Activated CD4-positive, alpha-beta T cell treated with anti-CD3 and anti-CD28 coated beads, Interleukin-2, amount 50 U/mL, for 1 hour (primary cell): ENCODE data around the gene MRNIP.
A peak's percentile ranks its signal among the peaks of the same experiment; 100 is the strongest.

Experiments used
- DNase-seq: peaks from one replicate; pipeline ENCODE4 v3.0.0-alpha.2; 2020

MRNIP gene

GRCh38 chr5:179858586-179859427 lies at the start of gene MRNIP:
MRNIP (minus strand) TSS chr5:179858817; CDS start chr5:179858796, 21 bp downstream.
- peak; percentile 87 for DNase-seq

GRCh38 chr5:179907556-179908324 lies 49.1 kb upstream of the MRNIP start, which contains the start of gene TBC1D9B:
TBC1D9B (minus strand) TSS chr5:179907897; CDS start chr5:179907821, 76 bp downstream.
- peak; percentile 64 for DNase-seq

GRCh38 chr5:179906795-179907555 lies 48.4 kb upstream of the MRNIP start:
- peak; percentile 19 for DNase-seq

- no peak for DNase-seq
Measured at GRCh38 chr5:179906294-179906794, 47.7 kb upstream of the MRNIP start.

- no peak for DNase-seq
Measured at GRCh38 chr5:179905161-179905560, 46.5 kb upstream of the MRNIP start.

GRCh38 chr5:179904463-179905160 lies 46.0 kb upstream of the MRNIP start:
- DNase-seq, result no peak

- DNase-seq, result no peak
Measured at GRCh38 chr5:179902763-179903158, 44.1 kb upstream of the MRNIP start.

GRCh38 chr5:179901915-179902762 lies 43.5 kb upstream of the MRNIP start:
- no peak for DNase-seq

- DNase-seq, result no peak
Measured at GRCh38 chr5:179901462-179901861, 42.8 kb upstream of the MRNIP start.

- no peak for DNase-seq
Measured at GRCh38 chr5:179900711-179901110, 42.1 kb upstream of the MRNIP start.

- DNase-seq, result no peak
Measured at GRCh38 chr5:179900206-179900605, 41.6 kb upstream of the MRNIP start.

- DNase-seq, result no peak
Measured at GRCh38 chr5:179895861-179896260, 37.2 kb upstream of the MRNIP start.

- no peak for DNase-seq
Measured at GRCh38 chr5:179893958-179894895, 35.6 kb upstream of the MRNIP start.

- no peak for DNase-seq
Measured at GRCh38 chr5:179893076-179893957, 34.7 kb upstream of the MRNIP start.

GRCh38 chr5:179892255-179892654 lies 33.6 kb upstream of the MRNIP start:
- DNase-seq, result no peak

- DNase-seq, result no peak
Measured at GRCh38 chr5:179890751-179891682, 32.4 kb upstream of the MRNIP start.

GRCh38 chr5:179889885-179890284 lies 31.3 kb upstream of the MRNIP start:
- DNase-seq, result no peak

GRCh38 chr5:179887802-179888201 lies 29.2 kb upstream of the MRNIP start:
- no peak for DNase-seq
